Measurements from ENCODE around the gene TRAF2.
A peak's percentile ranks its signal among the peaks of the same experiment; 100 is the strongest.

TRAF2 gene

GRCh38 chr9:136937186-136938001 is 51.1 kb downstream of the TRAF2 start:
- DNase-seq (ENCODE audit: low read depth): no peak

- no peak for DNase-seq (ENCODE audit: low read depth)
Observed at GRCh38 chr9:136939431-136939995, 53.2 kb downstream of the TRAF2 start.

- DNase-seq (ENCODE audit: low read depth): no peak
Observed at GRCh38 chr9:136939996-136940525, 53.7 kb downstream of the TRAF2 start.

- no peak for DNase-seq (ENCODE audit: low read depth)
Observed at GRCh38 chr9:136940526-136941230, 54.4 kb downstream of the TRAF2 start.

- no peak for DNase-seq (ENCODE audit: low read depth)
Observed at GRCh38 chr9:136941231-136942111, 55.2 kb downstream of the TRAF2 start.

- DNase-seq (ENCODE audit: low read depth): no peak
Observed at GRCh38 chr9:136942112-136942880, 56.0 kb downstream of the TRAF2 start.

GRCh38 chr9:136942881-136943230 is 56.5 kb downstream of the TRAF2 start:
- DNase-seq (ENCODE audit: low read depth): no peak

GRCh38 chr9:136943291-136944211 is 57.2 kb downstream of the TRAF2 start:
- DNase-seq (ENCODE audit: low read depth): no peak

GRCh38 chr9:136944212-136944518 is 57.8 kb downstream of the TRAF2 start:
- DNase-seq (ENCODE audit: low read depth): no peak

GRCh38 chr9:136944519-136945332 is 58.4 kb downstream of the TRAF2 start, which contains the start of the genes C8G and FBXW5:
C8G (plus strand) TSS chr9:136945243; CDS start chr9:136945321, 78 bp downstream.
FBXW5 (minus strand) TSS chr9:136944738; CDS start chr9:136944083, 655 bp downstream.
- peak; percentile 93 for DNase-seq (ENCODE audit: low read depth)

GRCh38 chr9:136945333-136946227 is 59.3 kb downstream of the TRAF2 start:
- no peak for DNase-seq (ENCODE audit: low read depth)

GRCh38 chr9:136946228-136947027 is 60.1 kb downstream of the TRAF2 start:
- no peak for DNase-seq (ENCODE audit: low read depth)

- DNase-seq (ENCODE audit: low read depth): no peak
Observed at GRCh38 chr9:136947028-136947891, 60.9 kb downstream of the TRAF2 start.

- no peak for DNase-seq (ENCODE audit: low read depth)
Observed at GRCh38 chr9:136947955-136948510, 61.7 kb downstream of the TRAF2 start.

GRCh38 chr9:136949239-136949816 is 63.0 kb downstream of the TRAF2 start:
- DNase-seq (ENCODE audit: low read depth): no peak

Data from activated T-helper 9 cell treated with anti-CD3 and anti-CD28 coated beads, Interleukin-2, amount 50 U/mL, for 16 hours (primary cell).